Activated CD4-positive, alpha-beta T cell treated with anti-CD3 and anti-CD28 coated beads for 36 hours (primary cell): ENCODE data around the gene CEP290. TPM values are rescaled to one million over a fixed set of nuclear protein-coding genes. Genes with fewer than 3 reads are reported as not detected.
"Not testable (repeated sequence)": the region's sequence is repeated elsewhere in the genome, so short reads cannot be mapped to it uniquely, and the experiment has no call there.

Experiments
- ATAC-seq: fragments of 200-7000 bp; cut with Tn5 transposase; one replicate; pipeline ENCODE4 v1.10.0; 2021; ENCODE audit warnings: mild to moderate bottlenecking, moderate library complexity
- CTCF ChIA-PET: fragments of 350-600 bp; sonication (Branson Sonifier 250); formaldehyde crosslinking; loops from one replicate; lab custom pipeline; 2021; ENCODE audit warnings: antibody characterized with exemption; lab: Charles Lee
- POLR2A ChIA-PET: fragments of 350-600 bp; sonication (Branson Sonifier 250); formaldehyde crosslinking; loops from one replicate; lab custom pipeline; 2021; ENCODE audit warnings: antibody characterized with exemption, inconsistent platforms; lab: Charles Lee
- DNase-seq: peaks from one replicate; pipeline ENCODE4 v3.0.0-alpha.2; 2020
- H3K27ac Mint-ChIP-seq: one replicate; pipeline ENCODE4 v1.8.0; 2021; ENCODE audit warnings: mixed read lengths
- H3K27me3 Mint-ChIP-seq: one replicate; pipeline ENCODE4 v1.8.0; 2021; ENCODE audit warnings: mixed read lengths
- H3K36me3 Mint-ChIP-seq: one replicate; pipeline ENCODE4 v1.8.0; 2021; ENCODE audit warnings: low read depth, mixed read lengths
- H3K4me1 Mint-ChIP-seq: one replicate; pipeline ENCODE4 v1.8.0; 2021; ENCODE audit warnings: mixed read lengths
- H3K4me3 Mint-ChIP-seq: one replicate; pipeline ENCODE4 v1.8.0; 2021; ENCODE audit warnings: mild to moderate bottlenecking, moderate library complexity, mixed read lengths
- H3K9me3 Mint-ChIP-seq: one replicate; pipeline ENCODE4 v1.8.0; 2021; ENCODE audit warnings: low read depth, mixed read lengths
- intact Hi-C, 2 experiments: fragments of 100-400 bp; cut with DNase I in 1 of 2; cut with micrococcal nuclease in 1 of 2; formaldehyde crosslinking; loops; one replicate each; pipeline versions ENCODE4 v1.14.2 to v1.15.1; 2022 to 2024; cut with DNase I, micrococcal nuclease
- total RNA-seq, 2 experiments: library from RNA; stranded (reverse); gene quantifications; one replicate each; pipeline ENCODE4 v1.2.3, GENCODE V29; 2021

Gene CEP290
- total RNA-seq, 2 experiments from 2014 or later: 15.5 to 17.0 TPM

- Mint-ChIP-seq H3K4me1 (peaks cover 41% of the 10 kb centered on the region), H3K27ac (peak overlapping the region; percentile 92), H3K36me3 (peaks cover 20% of the 10 kb centered on the region), H3K4me3 (peak overlapping the region; percentile 94), H3K9me3 (no peaks in the 10 kb centered on the region), H3K27me3 (no peaks in the 10 kb centered on the region)
- ChIA-PET CTCF (interaction anchor here (0.6 to 0.9 kb wide), 3 partner anchors 72 to 157 kb away, joined by 3 read pairs; no protein-coding TSS in a partner anchor), POLR2A (interaction anchor here (0.7 kb wide), 1 partner anchor 99 kb away, joined by 4 read pairs; no protein-coding TSS in a partner anchor)
- ATAC-seq (peak; percentile 0), DNase-seq (peak; percentile 58)
- intact Hi-C loops: loop anchor here (1.0 to 5.0 kb wide), 8 partner anchors 93 to 1565 kb away; partner anchors contain the start of genes ATP2B1 (in 1 of the 2) and GALNT4 (in 1 of the 2)
Measured at GRCh38 chr12:88142610-88142991, 713 bp upstream of the CEP290 start.

- Mint-ChIP-seq H3K27me3 (no peaks in the 10 kb centered on the region), H3K9me3 (no peaks in the 10 kb centered on the region), H3K27ac (peak overlapping the region; percentile 92), H3K36me3 (peaks cover 25% of the 10 kb centered on the region), H3K4me1 (peaks cover 44% of the 10 kb centered on the region), H3K4me3 (peak overlapping the region; percentile 94)
- intact Hi-C loops: loop anchor here (5.0 kb wide), 2 partner anchors 96 to 1566 kb away; partner anchors contain the start of gene ATP2B1 (in 1 of the 2)
- ATAC-seq (no peak), DNase-seq (no peak)
- CTCF ChIA-PET: interaction anchor here (0.7 kb wide), 1 partner anchor 158 kb away, joined by 3 read pairs; no protein-coding TSS in a partner anchor
- POLR2A ChIA-PET: interaction anchor here (0.8 kb wide), 1 partner anchor 158 kb away, joined by 3 read pairs; no protein-coding TSS in a partner anchor
Measured at GRCh38 chr12:88141425-88141773, 489 bp downstream of the CEP290 start.

- Mint-ChIP-seq H3K36me3 (peaks cover 26% of the 10 kb centered on the region), H3K4me1 (peaks cover 30% of the 10 kb centered on the region)
- ATAC-seq, H3K4me3 Mint-ChIP-seq, POLR2A ChIA-PET, H3K27ac Mint-ChIP-seq, H3K9me3 Mint-ChIP-seq, DNase-seq, H3K27me3 Mint-ChIP-seq: not testable (repeated sequence)
- intact Hi-C loops: loop anchor here (5.0 kb wide), 2 partner anchors 98 to 1568 kb away; partner anchors contain the start of gene ATP2B1 (in 1 of the 2)
- CTCF ChIA-PET: interaction anchor here (0.7 kb wide), 1 partner anchor 97 kb away, joined by 3 read pairs; no protein-coding TSS in a partner anchor
Measured at GRCh38 chr12:88139711-88140110, 2.2 kb downstream of the CEP290 start.

- H3K27me3 Mint-ChIP-seq, H3K4me3 Mint-ChIP-seq, intact Hi-C loops, H3K4me1 Mint-ChIP-seq, ATAC-seq, CTCF ChIA-PET, POLR2A ChIA-PET, H3K9me3 Mint-ChIP-seq, DNase-seq, H3K27ac Mint-ChIP-seq: not testable (repeated sequence)
- H3K36me3 Mint-ChIP-seq: peaks cover 33% of the 10 kb centered on the region
Measured at GRCh38 chr12:88133181-88133580, 8.7 kb downstream of the CEP290 start.

- H3K36me3 Mint-ChIP-seq: peaks cover 28% of the 10 kb centered on the region
- H3K27ac Mint-ChIP-seq: no peak overlapping the region
- no peak for DNase-seq
- peaks cover 2% of the 10 kb centered on the region for H3K4me1 Mint-ChIP-seq
- POLR2A ChIA-PET: interaction anchor here (0.6 kb wide), 1 partner anchor 96 kb away, joined by 8 read pairs; no protein-coding TSS in a partner anchor
- H3K4me3 Mint-ChIP-seq: no peak overlapping the region
- intact Hi-C loops: no loop called here
- ATAC-seq: no peak
- no peaks in the 10 kb centered on the region for H3K9me3 Mint-ChIP-seq
- CTCF ChIA-PET: interaction anchor here (0.6 kb wide), 1 partner anchor 16 kb away, joined by 3 read pairs; no protein-coding TSS in a partner anchor
- H3K27me3 Mint-ChIP-seq: no peaks in the 10 kb centered on the region
Measured at GRCh38 chr12:88132392-88132791, 9.5 kb downstream of the CEP290 start.

- CTCF ChIA-PET: no interaction called here
- intact Hi-C loops: loop anchor here in 1 of 2 experiments (10.0 kb wide), 1 partner anchor 457 kb away; the partner anchor contains the start of gene KITLG
- H3K4me3 Mint-ChIP-seq: no peak overlapping the region
Measured at GRCh38 chr12:88127855-88128254, 14.0 kb downstream of the CEP290 start.

GRCh38 chr12:88127099-88127498 lies 14.8 kb downstream of the CEP290 start:
- ChIA-PET CTCF (no interaction called here), POLR2A (no interaction called here)
- Mint-ChIP-seq H3K4me1 (no peaks in the 10 kb centered on the region), H3K27ac (no peak overlapping the region), H3K36me3 (peaks cover 15% of the 10 kb centered on the region), H3K27me3 (no peaks in the 10 kb centered on the region), H3K4me3 (no peak overlapping the region), H3K9me3 (no peaks in the 10 kb centered on the region)
- DNase-seq (no peak), ATAC-seq (no peak)
- intact Hi-C loops: loop anchor here in 1 of 2 experiments (10.0 kb wide), 1 partner anchor 458 kb away; the partner anchor contains the start of gene KITLG

More at GRCh38 chr12:88127855-88128254, 14.0 kb downstream of the CEP290 start:
- Mint-ChIP-seq H3K36me3 (peaks cover 15% of the 10 kb centered on the region), H3K9me3 (no peaks in the 10 kb centered on the region), H3K4me1 (no peaks in the 10 kb centered on the region), H3K27ac (no peak overlapping the region), H3K27me3 (no peaks in the 10 kb centered on the region)
- DNase-seq (no peak), ATAC-seq (no peak)
- POLR2A ChIA-PET: no interaction called here

- Mint-ChIP-seq H3K36me3 (peaks cover 11% of the 10 kb centered on the region), H3K4me1 (no peaks in the 10 kb centered on the region), H3K27me3 (no peaks in the 10 kb centered on the region), H3K27ac (no peak overlapping the region), H3K4me3 (no peak overlapping the region), H3K9me3 (no peaks in the 10 kb centered on the region)
- DNase-seq: no peak
- CTCF ChIA-PET: interaction anchor here (0.9 to 1.1 kb wide), 2 partner anchors 11 to 14 kb away, joined by 3 read pairs; no protein-coding TSS in a partner anchor
- intact Hi-C loops: loop anchor here in 1 of 2 experiments (10.0 kb wide), 1 partner anchor 462 kb away; the partner anchor contains the start of gene KITLG
- POLR2A ChIA-PET: no interaction called here
- no peak for ATAC-seq
Measured at GRCh38 chr12:88122666-88123065, 19.2 kb downstream of the CEP290 start.

- ChIA-PET POLR2A (no interaction called here), CTCF (no interaction called here)
- H3K36me3 Mint-ChIP-seq: peaks cover 34% of the 10 kb centered on the region
- H3K27me3 Mint-ChIP-seq: no peaks in the 10 kb centered on the region
- no peak overlapping the region for H3K27ac Mint-ChIP-seq
- intact Hi-C loops: loop anchor here in 1 of 2 experiments (5.0 kb wide), 2 partner anchors 278 to 878 kb away; no protein-coding TSS in a partner anchor
- no peak for DNase-seq
- H3K4me1 Mint-ChIP-seq: peaks cover 2% of the 10 kb centered on the region
- no peak overlapping the region for H3K4me3 Mint-ChIP-seq
- no peak for ATAC-seq
- H3K9me3 Mint-ChIP-seq: no peaks in the 10 kb centered on the region
Measured at GRCh38 chr12:88113871-88114270, 28.0 kb downstream of the CEP290 start.

- Mint-ChIP-seq H3K27me3 (no peaks in the 10 kb centered on the region), H3K4me3 (no peak overlapping the region), H3K4me1 (peaks cover 2% of the 10 kb centered on the region), H3K36me3 (peaks cover 31% of the 10 kb centered on the region), H3K9me3 (no peaks in the 10 kb centered on the region), H3K27ac (no peak overlapping the region)
- intact Hi-C loops: loop anchor here in 1 of 2 experiments (5.0 kb wide), 2 partner anchors 281 to 881 kb away; no protein-coding TSS in a partner anchor
- no peak for DNase-seq
- ATAC-seq: no peak
- CTCF ChIA-PET: interaction anchor here (0.7 to 1.0 kb wide), 2 partner anchors 11 to 414 kb away, joined by 3 to 4 read pairs; no protein-coding TSS in a partner anchor
- POLR2A ChIA-PET: no interaction called here
Measured at GRCh38 chr12:88111074-88111652, 30.7 kb downstream of the CEP290 start.

- intact Hi-C loops: no loop called here
- DNase-seq (no peak), ATAC-seq (no peak)
- no peaks in the 10 kb centered on the region for H3K9me3 Mint-ChIP-seq
- peaks cover 2% of the 10 kb centered on the region for H3K4me1 Mint-ChIP-seq
- no peak overlapping the region for H3K4me3 Mint-ChIP-seq
- H3K27me3 Mint-ChIP-seq: no peaks in the 10 kb centered on the region
- no peak overlapping the region for H3K27ac Mint-ChIP-seq
- POLR2A ChIA-PET: no interaction called here
- CTCF ChIA-PET: interaction anchor here (0.6 to 1.6 kb wide), 2 partner anchors 15 to 129 kb away, joined by 3 to 4 read pairs; no protein-coding TSS in a partner anchor
- H3K36me3 Mint-ChIP-seq: peaks cover 35% of the 10 kb centered on the region
Measured at GRCh38 chr12:88108021-88108420, 33.9 kb downstream of the CEP290 start.
